GM19023 (cell line): ENCODE data around the gene VAMP4.
"Not testable (repeated sequence)": the region's sequence is repeated elsewhere in the genome, so short reads cannot be mapped to it uniquely, and the experiment has no call there.

Experiments used
- ATAC-seq: cut with Tn5 transposase; IDR thresholded peaks from one replicate; pipeline ENCODE4 v1.9.1; 2021; ENCODE audit warnings: mild to moderate bottlenecking, moderate library complexity; ENCODE audit not compliant: unreplicated experiment

The VAMP4 gene

GRCh38 chr1:171702598-171702997, 39.3 kb downstream of the VAMP4 start:
- no peak for ATAC-seq

- ATAC-seq: no peak
Measured at GRCh38 chr1:171699531-171699930, 42.3 kb downstream of the VAMP4 start.

- not testable (repeated sequence) for ATAC-seq
Measured at GRCh38 chr1:171695772-171696171, 46.1 kb downstream of the VAMP4 start.

- not testable (repeated sequence) for ATAC-seq
Measured at GRCh38 chr1:171693541-171693940, 48.3 kb downstream of the VAMP4 start.

GRCh38 chr1:171683870-171684269, 58.0 kb downstream of the VAMP4 start:
- no peak for ATAC-seq

GRCh38 chr1:171680339-171680738, 61.5 kb downstream of the VAMP4 start:
- no peak for ATAC-seq

GRCh38 chr1:171676823-171677222, 65.0 kb downstream of the VAMP4 start:
- ATAC-seq: no peak

GRCh38 chr1:171674431-171675405, 67.1 kb downstream of the VAMP4 start:
- no peak for ATAC-seq

GRCh38 chr1:171670739-171671138, 71.1 kb downstream of the VAMP4 start:
- no peak for ATAC-seq

GRCh38 chr1:171668372-171668771, 73.5 kb downstream of the VAMP4 start:
- ATAC-seq: no peak

- ATAC-seq: no peak
Measured at GRCh38 chr1:171666114-171666769, 75.6 kb downstream of the VAMP4 start.

- no peak for ATAC-seq
Measured at GRCh38 chr1:171664976-171665375, 76.9 kb downstream of the VAMP4 start.

GRCh38 chr1:171663854-171664575, 77.8 kb downstream of the VAMP4 start:
- no peak for ATAC-seq

GRCh38 chr1:171663036-171663853, 78.6 kb downstream of the VAMP4 start:
- ATAC-seq: no peak

GRCh38 chr1:171661076-171661650, 80.7 kb downstream of the VAMP4 start:
- no peak for ATAC-seq

- ATAC-seq: not testable (repeated sequence)
Measured at GRCh38 chr1:171656206-171656605, 85.7 kb downstream of the VAMP4 start.

GRCh38 chr1:171655746-171656116, 86.1 kb downstream of the VAMP4 start:
- no peak for ATAC-seq

- ATAC-seq: peak; percentile 63
Measured at GRCh38 chr1:171654942-171655745, 86.7 kb downstream of the VAMP4 start.

- ATAC-seq: no peak
Measured at GRCh38 chr1:171654201-171654941, 87.5 kb downstream of the VAMP4 start.
